ENCODE data around the gene PKD2L2.

DNA sequence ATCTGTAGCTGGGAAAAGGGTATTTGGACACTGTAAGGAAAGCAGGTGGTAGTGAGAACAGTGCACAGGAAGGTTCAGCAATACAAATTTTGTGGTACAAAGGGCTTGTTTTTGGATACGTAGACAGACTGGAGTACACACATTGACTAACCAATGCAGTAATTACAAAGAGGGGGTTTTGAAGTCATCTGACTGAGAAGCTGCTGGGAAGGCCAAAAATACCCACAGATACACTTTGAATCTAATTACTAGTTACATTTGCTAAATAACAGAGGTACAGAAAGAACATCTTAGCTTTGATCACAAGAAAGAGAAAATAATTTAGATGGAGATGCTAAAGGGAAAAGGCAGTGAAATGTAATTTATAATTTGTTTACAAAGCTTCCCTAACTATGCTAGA is 45.9 kb downstream of the PKD2L2 start:
- TF ChIP-seq NR2C2 (IDR thresholded peaks at IDR 0.05; ENCODE audit: borderline replicate concordance, control insufficient read depth, insufficient read length, low read depth), result no peak
- peak; percentile 31 to 61; a peak in 2 of 4 replicates for TF ChIP-seq EP300 (IDR thresholded peaks at IDR 0.05; ENCODE audit: borderline replicate concordance in 1 of 2, control insufficient read depth in 1 of 2, low read depth in 2 of 2, low read length in 2 of 2)
- TF ChIP-seq TARDBP (IDR thresholded peaks at IDR 0.05; ENCODE audit: borderline replicate concordance), result no peak
- TF ChIP-seq, protein P1, sequence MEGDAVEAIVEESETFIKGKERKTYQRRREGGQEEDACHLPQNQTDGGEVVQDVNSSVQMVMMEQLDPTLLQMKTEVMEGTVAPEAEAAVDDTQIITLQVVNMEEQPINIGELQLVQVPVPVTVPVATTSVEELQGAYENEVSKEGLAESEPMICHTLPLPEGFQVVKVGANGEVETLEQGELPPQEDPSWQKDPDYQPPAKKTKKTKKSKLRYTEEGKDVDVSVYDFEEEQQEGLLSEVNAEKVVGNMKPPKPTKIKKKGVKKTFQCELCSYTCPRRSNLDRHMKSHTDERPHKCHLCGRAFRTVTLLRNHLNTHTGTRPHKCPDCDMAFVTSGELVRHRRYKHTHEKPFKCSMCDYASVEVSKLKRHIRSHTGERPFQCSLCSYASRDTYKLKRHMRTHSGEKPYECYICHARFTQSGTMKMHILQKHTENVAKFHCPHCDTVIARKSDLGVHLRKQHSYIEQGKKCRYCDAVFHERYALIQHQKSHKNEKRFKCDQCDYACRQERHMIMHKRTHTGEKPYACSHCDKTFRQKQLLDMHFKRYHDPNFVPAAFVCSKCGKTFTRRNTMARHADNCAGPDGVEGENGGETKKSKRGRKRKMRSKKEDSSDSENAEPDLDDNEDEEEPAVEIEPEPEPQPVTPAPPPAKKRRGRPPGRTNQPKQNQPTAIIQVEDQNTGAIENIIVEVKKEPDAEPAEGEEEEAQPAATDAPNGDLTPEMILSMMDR (IDR thresholded peaks at IDR 0.05 in 2 of 3, conservative IDR thresholded peaks at IDR 0.05 in 1 of 3; ENCODE audit: control insufficient read depth in 2 of 3, extremely low read depth in 1 of 3, insufficient read depth in 1 of 3, low read depth in 3 of 3, low read length in 3 of 3), result no peak
